Thyroid gland (tissue), 4 donors: ENCODE measurements around the gene ALG12. TPM values are rescaled to one million over a fixed set of nuclear protein-coding genes. Genes with fewer than 3 reads are reported as not detected.

ENCODE experiments used
- DNase-seq, 2 donors: peaks; one replicate each; pipeline ENCODE4 v3.0.0-alpha.2; 2019
- H3K27ac ChIP-seq, 3 donors: fragments of 200-600 bp; sonication (generic); 1 replicate in 2 of 3; 2 replicates in 1 of 3; pipeline ENCODE4 v1.5.1; 2016 to 2019; ENCODE audit warnings: mild to moderate bottlenecking in 1 of 3, moderate library complexity in 1 of 3
- H3K27me3 ChIP-seq: fragments of 200-600 bp; sonication (generic); one replicate; pipeline ENCODE4 v1.5.1; 2019
- H3K36me3 ChIP-seq, 2 donors: fragments of 200-600 bp; sonication (generic); one replicate each; pipeline ENCODE4 v1.5.1; 2016 to 2019
- H3K4me1 ChIP-seq, 2 donors: fragments of 200-600 bp; sonication (generic); one replicate each; pipeline ENCODE4 v1.5.1; 2017 to 2019
- H3K4me3 ChIP-seq, 3 donors: fragments of 200-600 bp; sonication (generic); replicated peaks in 1 of 3; 1 replicate in 2 of 3; 2 replicates in 1 of 3; pipeline ENCODE4 v1.5.1; 2016; ENCODE audit warnings: mild to moderate bottlenecking in 1 of 3
- H3K9me3 ChIP-seq: fragments of 200-600 bp; sonication (generic); one replicate; pipeline ENCODE4 v1.5.1; 2017
- CTCF ChIP-seq, 6 experiments: fragments of 200-600 bp in 3 of 6; fragments of 450-650 bp in 3 of 6; sonication (generic) in 3 of 6; IDR thresholded peaks; one replicate each; pipeline ENCODE4 v1.5.1; 2016 to 2019; ENCODE audit warnings: antibody characterized with exemption in 6 of 6, mild to moderate bottlenecking in 2 of 6, inconsistent platforms in 1 of 6, moderate library complexity in 1 of 6
- POLR2A ChIP-seq, 2 donors: fragments of 450-650 bp; IDR thresholded peaks; one replicate each; pipeline ENCODE4 v1.6.1; 2017; ENCODE audit warnings: antibody characterized with exemption in 2 of 2, mild to moderate bottlenecking in 2 of 2, moderate library complexity in 1 of 2
- WGBS, 2 donors: methylation state at CpG; one replicate each; pipeline ENCODE4 v1.1.5; 2017; 5-methylcytosine and 5-hydroxymethylcytosine counted together
- intact Hi-C: fragments of 100-400 bp; cut with DNase I; formaldehyde crosslinking; loops from one replicate; pipeline ENCODE4 v1.15.1; 2023
- total RNA-seq, 4 donors: library from RNA; depleted of rRNA; stranded (reverse); fragments of >200 nt; gene quantifications; one replicate each; pipeline ENCODE4 v1.2.3, GENCODE V29; 2016

Gene ALG12
- 10 to 100 TPM; 25.5 to 60.5 (median 52.2) TPM for total RNA-seq

GRCh38 chr22:49917974-49918910 lies at the start of gene ALG12, which contains the start of gene CRELD2:
Gene ALG12 (minus strand): TSS chr22:49918438. CDS start chr22:49913765, 4,673 bp downstream.
Gene CRELD2 (plus strand): TSS chr22:49918634. CDS start chr22:49918770, 136 bp downstream.
- H3K4me1 ChIP-seq = peaks cover 16 to 20% of the 10 kb centered on the region in 2 donors
- TF ChIP-seq POLR2A (IDR thresholded peaks at IDR 0.05) (peak; percentile 57 to 92), CTCF (IDR thresholded peaks at IDR 0.05) (no peak)
- H3K27ac ChIP-seq = peak within 1 kb of the TSS; percentile 90 to 96 (median 93)
- H3K4me3 ChIP-seq = peak within 1 kb of the TSS; percentile 40 to 67 (median 43)
- DNase-seq = peak; percentile 99
- no peaks in the 10 kb centered on the region for H3K9me3 ChIP-seq
- 0 to 3% methylated on average over 6 of the region's 103 CpGs for WGBS, 2 donors
- peaks cover 6 to 15% of the 10 kb centered on the region in 2 donors for H3K36me3 ChIP-seq
- H3K27me3 ChIP-seq = no peaks in the 10 kb centered on the region
- intact Hi-C loops = loop anchor here (10.0 kb wide), 1 partner anchor 63 kb away; the partner anchor contains the start of gene ZBED4

- intact Hi-C loops = no loop called here
- Histone ChIP-seq H3K9me3 (no peaks in the 10 kb centered on the region), H3K36me3 (peaks cover 13 to 18% of the 10 kb centered on the region in 2 donors), H3K27ac (peak overlapping the region; percentile 51 to 97 (median 96)), H3K4me3 (no peak overlapping the region), H3K27me3 (no peaks in the 10 kb centered on the region), H3K4me1 (peaks cover 57 to 94% of the 10 kb centered on the region in 2 donors)
- TF ChIP-seq POLR2A (IDR thresholded peaks at IDR 0.05) = no peak
- no peak for TF ChIP-seq CTCF (IDR thresholded peaks at IDR 0.05)
- DNase-seq = peak; percentile 76 to 77
- 40 to 73% methylated on average over 8 to 16 of the region's 18 CpGs for WGBS, 2 donors
These were observed 49.5 kb upstream of the ALG12 start for GRCh38 chr22:49967706-49968208.

- WGBS, 2 donors = 49 to 71% methylated on average over 3 to 11 of the region's 36 CpGs
- DNase-seq = peak in 1 of 2 donors; percentile 42
- no peaks in the 10 kb centered on the region for H3K9me3 ChIP-seq
- peaks cover 56 to 92% of the 10 kb centered on the region in 2 donors for H3K4me1 ChIP-seq
- peaks cover 15 to 22% of the 10 kb centered on the region in 2 donors for H3K36me3 ChIP-seq
- H3K27me3 ChIP-seq = no peaks in the 10 kb centered on the region
- intact Hi-C loops = no loop called here
- peak overlapping the region; percentile 51 to 97 (median 96) for H3K27ac ChIP-seq
- TF ChIP-seq POLR2A (IDR thresholded peaks at IDR 0.05) (no peak), CTCF (IDR thresholded peaks at IDR 0.05) (no peak)
- H3K4me3 ChIP-seq = peak overlapping the region in 1 of 3 donors; percentile 9
These were observed 48.8 kb upstream of the ALG12 start for GRCh38 chr22:49966774-49967705.

- peak in 1 of 2 donors; percentile 20 for DNase-seq
- intact Hi-C loops = no loop called here
- Histone ChIP-seq H3K27me3 (no peaks in the 10 kb centered on the region), H3K9me3 (no peaks in the 10 kb centered on the region), H3K36me3 (peaks cover 20 to 29% of the 10 kb centered on the region in 2 donors), H3K4me3 (peak overlapping the region in 1 of 3 donors; percentile 9), H3K4me1 (peaks cover 47 to 83% of the 10 kb centered on the region in 2 donors), H3K27ac (peak overlapping the region; percentile 51 to 97 (median 96))
- TF ChIP-seq CTCF (IDR thresholded peaks at IDR 0.05) (no peak), POLR2A (IDR thresholded peaks at IDR 0.05) (no peak)
- 67 to 77% methylated on average over 3 to 6 of the region's 11 CpGs for WGBS, 2 donors
These were observed 48.0 kb upstream of the ALG12 start for GRCh38 chr22:49966041-49966773.
